ENCODE data around the gene CEMP1.

DNA sequence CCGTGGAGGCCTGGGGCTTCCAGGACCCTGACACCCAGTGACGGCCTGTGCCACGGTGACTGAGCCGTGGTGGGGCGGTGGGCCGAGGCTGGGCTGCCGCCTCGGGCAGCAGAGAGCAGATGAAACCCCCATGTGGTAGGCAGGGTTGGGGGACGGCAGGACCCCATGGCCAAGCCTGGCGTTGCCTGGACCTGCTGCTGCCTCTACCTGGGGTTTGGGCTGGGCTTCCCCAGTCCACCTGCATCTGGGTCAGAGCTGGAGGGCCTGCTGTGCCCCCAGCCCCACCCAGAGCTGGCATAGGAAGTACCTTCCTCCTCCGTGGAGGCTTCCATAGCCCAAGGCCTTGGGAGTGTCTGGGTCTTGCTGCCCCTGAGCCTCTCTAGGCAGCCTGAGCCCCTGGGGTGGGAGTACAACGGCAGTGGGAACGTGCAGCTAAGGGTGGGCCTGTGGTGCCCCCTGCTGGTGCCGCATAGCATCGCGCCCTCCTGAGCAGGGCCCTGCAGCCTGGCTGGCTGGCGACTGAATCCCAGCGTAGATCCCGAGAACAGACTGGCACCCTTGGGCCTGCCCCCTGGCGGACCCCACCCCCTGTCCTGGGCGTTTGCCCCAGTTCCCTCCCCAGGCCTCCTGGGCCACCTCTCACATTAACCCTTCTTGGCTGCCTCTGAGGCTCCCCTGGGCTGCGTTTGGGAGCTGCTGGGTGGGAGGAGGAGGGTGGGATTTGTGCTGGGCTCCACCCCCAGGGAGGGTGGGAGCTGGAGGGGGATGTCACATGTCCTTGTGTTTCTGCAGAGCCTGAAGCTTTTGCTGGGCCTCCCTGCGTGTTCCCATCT lies 30.1 kb downstream of the CEMP1 start:
- TF ChIP-seq, protein P1, sequence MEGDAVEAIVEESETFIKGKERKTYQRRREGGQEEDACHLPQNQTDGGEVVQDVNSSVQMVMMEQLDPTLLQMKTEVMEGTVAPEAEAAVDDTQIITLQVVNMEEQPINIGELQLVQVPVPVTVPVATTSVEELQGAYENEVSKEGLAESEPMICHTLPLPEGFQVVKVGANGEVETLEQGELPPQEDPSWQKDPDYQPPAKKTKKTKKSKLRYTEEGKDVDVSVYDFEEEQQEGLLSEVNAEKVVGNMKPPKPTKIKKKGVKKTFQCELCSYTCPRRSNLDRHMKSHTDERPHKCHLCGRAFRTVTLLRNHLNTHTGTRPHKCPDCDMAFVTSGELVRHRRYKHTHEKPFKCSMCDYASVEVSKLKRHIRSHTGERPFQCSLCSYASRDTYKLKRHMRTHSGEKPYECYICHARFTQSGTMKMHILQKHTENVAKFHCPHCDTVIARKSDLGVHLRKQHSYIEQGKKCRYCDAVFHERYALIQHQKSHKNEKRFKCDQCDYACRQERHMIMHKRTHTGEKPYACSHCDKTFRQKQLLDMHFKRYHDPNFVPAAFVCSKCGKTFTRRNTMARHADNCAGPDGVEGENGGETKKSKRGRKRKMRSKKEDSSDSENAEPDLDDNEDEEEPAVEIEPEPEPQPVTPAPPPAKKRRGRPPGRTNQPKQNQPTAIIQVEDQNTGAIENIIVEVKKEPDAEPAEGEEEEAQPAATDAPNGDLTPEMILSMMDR (IDR thresholded peaks at IDR 0.05): peak; percentile 94 to 97 (median 96)
- peak in 1 of 3 donors; percentile 4 for TF ChIP-seq POLR2A (IDR thresholded peaks at IDR 0.05)

Measured in body of pancreas (tissue), 4 donors.